Suprapubic skin (tissue), 4 donors: ENCODE measurements around the gene KCNRG. TPM values are rescaled to one million over a fixed set of nuclear protein-coding genes. Genes with fewer than 3 reads are reported as not detected.
A peak's percentile ranks its signal among the peaks of the same experiment; 100 is the strongest.

ENCODE experiments used
- DNase-seq, 2 donors: peaks; one replicate each; pipeline ENCODE4 v3.0.0-alpha.2; 2019; ENCODE audit warnings: low spot score in 2 of 2
- H3K27ac ChIP-seq: fragments of 200-600 bp; sonication (generic); one replicate; pipeline ENCODE4 v1.5.1; 2019
- H3K27me3 ChIP-seq: fragments of 200-600 bp; sonication (generic); one replicate; pipeline ENCODE4 v1.5.1; 2019
- H3K36me3 ChIP-seq: fragments of 200-600 bp; sonication (generic); one replicate; pipeline ENCODE4 v1.5.1; 2019
- H3K4me1 ChIP-seq: fragments of 200-600 bp; sonication (generic); one replicate; pipeline ENCODE4 v1.5.1; 2019
- H3K4me3 ChIP-seq: fragments of 200-600 bp; sonication (generic); one replicate; pipeline ENCODE4 v1.5.1; 2019; ENCODE audit warnings: mild to moderate bottlenecking
- H3K9me3 ChIP-seq: fragments of 200-600 bp; sonication (generic); one replicate; pipeline ENCODE4 v1.5.1; 2019
- EP300 ChIP-seq: sonication (generic); formaldehyde crosslinking; IDR thresholded peaks from one replicate; pipeline ENCODE4 v1.6.1; 2017; ENCODE audit warnings: antibody characterized with exemption
- POLR2A ChIP-seq, 2 donors: fragments of 450-650 bp; IDR thresholded peaks; one replicate each; pipeline ENCODE4 v1.6.1; 2017; ENCODE audit warnings: antibody characterized with exemption in 2 of 2, mild to moderate bottlenecking in 2 of 2, moderate library complexity in 2 of 2
- POLR2AphosphoS5 ChIP-seq, 3 donors: sonication (generic); formaldehyde crosslinking; IDR thresholded peaks; one replicate each; pipeline ENCODE4 v1.6.1; 2017; ENCODE audit warnings: antibody characterized with exemption in 3 of 3
- WGBS: methylation state at CpG from one replicate; pipeline ENCODE4 v1.1.5; 2018; 5-methylcytosine and 5-hydroxymethylcytosine counted together
- total RNA-seq, 4 donors: library from RNA; depleted of rRNA; stranded (reverse); fragments of >200 nt; gene quantifications; one replicate each; pipeline ENCODE4 v1.1.0, GENCODE V29; 2016
- TF ChIP-seq, protein P1 (sequence below), 2 donors: fragments of 200-600 bp in 1 of 2; fragments of 450-650 bp in 1 of 2; sonication (generic) in 1 of 2; IDR thresholded peaks; one replicate each; pipeline ENCODE4 v1.5.1; 2016 to 2019; ENCODE audit warnings: antibody characterized with exemption in 2 of 2, mild to moderate bottlenecking in 1 of 2, moderate library complexity in 1 of 2

The KCNRG gene, protein sequence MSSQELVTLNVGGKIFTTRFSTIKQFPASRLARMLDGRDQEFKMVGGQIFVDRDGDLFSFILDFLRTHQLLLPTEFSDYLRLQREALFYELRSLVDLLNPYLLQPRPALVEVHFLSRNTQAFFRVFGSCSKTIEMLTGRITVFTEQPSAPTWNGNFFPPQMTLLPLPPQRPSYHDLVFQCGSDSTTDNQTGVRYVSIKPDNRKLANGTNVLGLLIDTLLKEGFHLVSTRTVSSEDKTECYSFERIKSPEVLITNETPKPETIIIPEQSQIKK
- total RNA-seq: 1 to 10 TPM in 1 of 4 donors, under 1 TPM in 2, not detected in 1; 0.60 to 3.6 (median 0.89) TPM

DNA sequence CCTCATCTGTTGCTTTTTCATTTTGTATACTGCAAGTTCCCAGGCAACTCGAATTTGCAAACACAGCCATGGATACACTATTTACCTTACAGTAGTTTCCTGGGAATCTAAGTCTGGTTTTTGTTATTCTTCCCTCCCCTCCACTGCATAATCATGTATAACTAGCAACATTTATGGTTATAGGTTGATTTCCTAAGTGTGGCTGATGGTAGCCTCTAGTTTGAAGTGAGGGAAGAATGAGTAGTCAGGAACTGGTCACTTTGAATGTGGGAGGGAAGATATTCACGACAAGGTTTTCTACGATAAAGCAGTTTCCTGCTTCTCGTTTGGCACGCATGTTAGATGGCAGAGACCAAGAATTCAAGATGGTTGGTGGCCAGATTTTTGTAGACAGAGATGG is at the start of gene KCNRG:
KCNRG (plus strand) TSS at position 187 of the 400 bp plus-strand sequence; CDS start at position 237, 50 bp downstream.
- TF ChIP-seq POLR2AphosphoS5 (IDR thresholded peaks at IDR 0.05): peak in 1 of 3 donors; percentile 24
- no peak for TF ChIP-seq POLR2A (IDR thresholded peaks at IDR 0.05)
- H3K27me3 ChIP-seq: no peaks in the 10 kb centered on the region
- H3K4me3 ChIP-seq: no peak within 1 kb of the TSS
- H3K27ac ChIP-seq: peak within 1 kb of the TSS; percentile 38
- H3K9me3 ChIP-seq: no peaks in the 10 kb centered on the region
- WGBS: 36% methylated on average over 5 of the region's 5 CpGs
- DNase-seq: no peak
- peaks cover 13% of the 10 kb centered on the region for H3K4me1 ChIP-seq
- H3K36me3 ChIP-seq: peaks cover 41% of the 10 kb centered on the region

DNA sequence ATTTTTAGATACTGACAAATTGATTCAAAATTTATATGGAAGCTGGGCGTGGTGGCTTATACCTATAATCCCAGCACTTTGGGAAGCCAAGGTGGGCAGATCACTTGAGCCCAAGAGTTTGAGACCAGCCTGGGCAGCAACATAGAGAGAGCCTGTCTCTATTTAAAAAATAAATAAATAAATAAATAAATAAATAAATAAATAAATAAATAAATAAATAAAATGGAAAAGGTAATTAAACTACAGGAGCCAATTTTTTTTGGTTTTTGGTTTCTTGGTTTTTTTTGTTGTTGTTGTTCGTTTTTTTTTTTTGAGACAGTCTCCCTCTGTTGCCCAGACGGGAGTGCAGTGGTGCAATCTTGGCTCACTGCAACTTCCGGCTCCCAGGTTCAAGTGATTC is 47.8 kb upstream of the KCNRG start:
- no peaks in the 10 kb centered on the region for H3K9me3 ChIP-seq
- H3K27me3 ChIP-seq: no peaks in the 10 kb centered on the region
- no peaks in the 10 kb centered on the region for H3K36me3 ChIP-seq
- TF ChIP-seq EP300: no peak
- TF ChIP-seq, protein P1, sequence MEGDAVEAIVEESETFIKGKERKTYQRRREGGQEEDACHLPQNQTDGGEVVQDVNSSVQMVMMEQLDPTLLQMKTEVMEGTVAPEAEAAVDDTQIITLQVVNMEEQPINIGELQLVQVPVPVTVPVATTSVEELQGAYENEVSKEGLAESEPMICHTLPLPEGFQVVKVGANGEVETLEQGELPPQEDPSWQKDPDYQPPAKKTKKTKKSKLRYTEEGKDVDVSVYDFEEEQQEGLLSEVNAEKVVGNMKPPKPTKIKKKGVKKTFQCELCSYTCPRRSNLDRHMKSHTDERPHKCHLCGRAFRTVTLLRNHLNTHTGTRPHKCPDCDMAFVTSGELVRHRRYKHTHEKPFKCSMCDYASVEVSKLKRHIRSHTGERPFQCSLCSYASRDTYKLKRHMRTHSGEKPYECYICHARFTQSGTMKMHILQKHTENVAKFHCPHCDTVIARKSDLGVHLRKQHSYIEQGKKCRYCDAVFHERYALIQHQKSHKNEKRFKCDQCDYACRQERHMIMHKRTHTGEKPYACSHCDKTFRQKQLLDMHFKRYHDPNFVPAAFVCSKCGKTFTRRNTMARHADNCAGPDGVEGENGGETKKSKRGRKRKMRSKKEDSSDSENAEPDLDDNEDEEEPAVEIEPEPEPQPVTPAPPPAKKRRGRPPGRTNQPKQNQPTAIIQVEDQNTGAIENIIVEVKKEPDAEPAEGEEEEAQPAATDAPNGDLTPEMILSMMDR (IDR thresholded peaks at IDR 0.05): no peak
- H3K4me3 ChIP-seq: no peak overlapping the region
- WGBS: 97% methylated on average over 4 of the region's 4 CpGs
- H3K27ac ChIP-seq: no peak overlapping the region
- H3K4me1 ChIP-seq: no peaks in the 10 kb centered on the region
- DNase-seq: no peak

DNA sequence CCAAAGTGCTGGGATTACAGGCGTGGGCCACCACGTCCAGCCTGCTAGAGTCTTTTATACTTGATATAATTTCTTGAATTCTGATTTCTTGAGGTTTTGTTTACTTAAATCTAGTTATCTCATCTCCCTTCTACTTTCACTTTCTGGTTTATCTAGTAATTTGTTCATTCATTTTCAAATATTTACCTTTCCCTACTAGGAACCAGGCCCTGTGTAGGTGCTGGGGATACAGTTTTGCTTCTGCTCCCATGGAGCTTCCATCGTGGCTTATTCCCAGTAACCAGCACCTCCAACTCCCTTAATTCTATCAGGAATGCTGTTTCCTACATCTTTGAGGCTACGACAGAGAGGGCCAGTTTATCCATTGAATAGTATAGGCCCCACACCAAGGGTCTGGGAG is 42.5 kb upstream of the KCNRG start:
- Histone ChIP-seq H3K27ac (no peak overlapping the region), H3K9me3 (no peaks in the 10 kb centered on the region), H3K27me3 (no peaks in the 10 kb centered on the region), H3K4me3 (no peak overlapping the region), H3K4me1 (peaks cover 4% of the 10 kb centered on the region), H3K36me3 (no peaks in the 10 kb centered on the region)
- WGBS: 89% methylated on average over 4 of the region's 4 CpGs
- TF ChIP-seq EP300 (no peak), POLR2A (IDR thresholded peaks at IDR 0.05) (no peak), POLR2AphosphoS5 (IDR thresholded peaks at IDR 0.05) (no peak)
- TF ChIP-seq, protein P1 (IDR thresholded peaks at IDR 0.05): no peak
- no peak for DNase-seq

DNA sequence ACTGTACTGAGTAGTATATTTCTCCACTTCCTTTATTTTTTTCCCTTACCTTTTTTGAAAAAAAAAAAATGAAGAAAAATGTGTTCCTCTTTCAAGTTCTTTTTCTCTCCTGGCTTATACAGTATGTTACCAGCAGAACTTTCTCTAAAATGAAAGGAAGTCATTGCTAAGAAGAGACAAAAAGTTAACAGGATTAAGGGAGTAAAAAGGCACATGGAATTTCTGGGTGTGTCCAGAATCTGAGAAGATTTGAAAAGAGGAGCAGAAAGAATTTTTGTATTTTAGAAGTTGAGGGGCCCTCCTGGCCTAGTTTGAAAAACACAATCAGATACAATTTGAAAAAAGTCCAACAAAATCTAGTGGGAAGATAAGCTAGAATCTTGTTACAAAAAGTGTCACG is 39.4 kb upstream of the KCNRG start:
- Histone ChIP-seq H3K27me3 (no peaks in the 10 kb centered on the region), H3K9me3 (no peaks in the 10 kb centered on the region), H3K27ac (no peak overlapping the region), H3K36me3 (no peaks in the 10 kb centered on the region), H3K4me1 (peaks cover 4% of the 10 kb centered on the region), H3K4me3 (no peak overlapping the region)
- WGBS: 77% methylated on average over 1 of the region's 1 CpG
- no peak for DNase-seq
- TF ChIP-seq POLR2A (IDR thresholded peaks at IDR 0.05): no peak
- no peak for TF ChIP-seq EP300
- no peak for TF ChIP-seq POLR2AphosphoS5 (IDR thresholded peaks at IDR 0.05)
- TF ChIP-seq, protein P1 (IDR thresholded peaks at IDR 0.05): no peak

DNA sequence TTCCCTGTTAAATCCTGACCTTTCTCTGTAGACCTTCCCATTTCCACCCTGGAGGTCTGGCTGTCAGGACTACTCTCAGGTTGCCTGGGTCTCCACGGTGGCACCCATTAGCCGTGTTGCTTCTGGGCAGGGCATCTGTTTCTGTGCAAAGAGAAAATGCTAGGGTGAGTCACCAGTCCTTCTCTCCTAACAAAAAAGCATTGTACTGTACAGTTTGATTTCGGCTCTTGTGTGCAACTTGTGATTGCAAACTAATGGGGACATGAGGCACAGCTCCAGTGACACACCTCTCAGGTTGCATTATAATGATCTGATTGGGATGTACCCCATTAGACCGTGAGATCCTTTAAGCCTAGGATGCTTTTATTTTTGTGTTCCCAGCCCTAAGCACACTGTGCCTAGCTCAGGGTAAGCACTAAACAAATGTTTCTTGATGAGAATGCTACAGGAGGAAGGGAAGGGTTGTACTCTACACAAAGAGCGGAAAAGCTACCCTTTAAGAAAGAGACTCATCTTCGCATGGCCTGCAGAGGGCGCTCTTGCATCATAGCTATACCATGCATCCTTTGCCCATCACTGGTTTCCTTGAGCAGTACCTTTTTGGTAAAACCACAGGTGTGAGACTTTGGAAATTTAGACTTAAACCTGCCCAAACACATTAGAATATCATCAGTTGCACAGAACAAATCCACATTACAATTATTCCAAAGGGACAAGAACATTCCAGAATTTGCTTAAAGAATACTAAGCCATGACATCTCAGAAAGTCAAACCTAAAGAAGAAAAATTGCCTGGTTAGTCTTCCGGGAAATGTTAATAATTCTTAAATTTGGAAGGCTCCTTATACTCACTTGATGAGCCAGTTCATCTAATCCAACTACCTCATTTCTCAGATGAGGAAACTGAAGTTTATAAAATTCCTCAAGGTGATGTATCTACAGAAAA is 38.7 kb upstream of the KCNRG start:
- no peak overlapping the region for H3K27ac ChIP-seq
- H3K27me3 ChIP-seq: no peaks in the 10 kb centered on the region
- TF ChIP-seq POLR2A (IDR thresholded peaks at IDR 0.05) (no peak), EP300 (no peak), POLR2AphosphoS5 (IDR thresholded peaks at IDR 0.05) (no peak)
- TF ChIP-seq, protein P1 (IDR thresholded peaks at IDR 0.05): peak; percentile 75 to 84
- H3K4me1 ChIP-seq: peaks cover 4% of the 10 kb centered on the region
- no peaks in the 10 kb centered on the region for H3K36me3 ChIP-seq
- H3K9me3 ChIP-seq: no peaks in the 10 kb centered on the region
- peak in 1 of 2 donors; percentile 71 for DNase-seq
- H3K4me3 ChIP-seq: no peak overlapping the region
- WGBS: 50% methylated on average over 8 of the region's 8 CpGs
